ENCODE data around the gene CYTH3.

DNA sequence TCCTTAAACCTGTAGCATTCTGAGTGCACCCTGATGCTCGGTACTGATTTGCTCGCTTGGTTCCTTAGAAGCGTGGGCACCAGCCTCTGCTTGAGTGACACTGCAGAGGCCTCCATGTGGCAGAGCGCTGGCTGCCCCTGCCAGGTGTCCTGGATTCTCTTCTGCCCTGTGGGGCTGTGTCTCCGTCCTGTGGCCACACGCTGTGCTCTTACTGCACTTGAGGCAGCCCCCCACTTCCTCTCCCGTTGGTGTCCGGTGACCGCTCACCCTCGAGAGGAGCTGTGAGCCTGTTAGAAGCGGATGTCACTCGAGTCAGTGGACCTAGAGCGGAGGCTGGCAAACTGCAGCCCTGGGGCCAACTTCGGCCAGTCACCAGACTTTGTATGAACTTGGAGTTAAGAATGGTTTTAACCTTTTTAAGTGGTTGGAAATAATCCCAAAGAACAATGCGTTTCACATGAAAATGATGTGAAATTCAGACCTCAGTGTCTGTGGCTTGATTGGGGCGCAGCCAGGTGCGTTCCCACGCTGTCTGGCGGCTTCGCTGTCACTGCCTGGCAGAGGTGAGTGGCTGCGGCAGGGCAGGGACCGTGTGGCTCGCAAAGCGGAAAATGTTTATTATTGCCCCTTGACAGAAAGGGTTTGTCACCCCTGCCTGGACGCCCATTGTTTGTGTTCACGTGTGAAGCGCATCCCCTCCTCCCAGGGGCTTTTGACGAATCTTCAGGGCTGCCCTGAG, 114.6 kb downstream of the CYTH3 start:
- TF ChIP-seq, protein P1, sequence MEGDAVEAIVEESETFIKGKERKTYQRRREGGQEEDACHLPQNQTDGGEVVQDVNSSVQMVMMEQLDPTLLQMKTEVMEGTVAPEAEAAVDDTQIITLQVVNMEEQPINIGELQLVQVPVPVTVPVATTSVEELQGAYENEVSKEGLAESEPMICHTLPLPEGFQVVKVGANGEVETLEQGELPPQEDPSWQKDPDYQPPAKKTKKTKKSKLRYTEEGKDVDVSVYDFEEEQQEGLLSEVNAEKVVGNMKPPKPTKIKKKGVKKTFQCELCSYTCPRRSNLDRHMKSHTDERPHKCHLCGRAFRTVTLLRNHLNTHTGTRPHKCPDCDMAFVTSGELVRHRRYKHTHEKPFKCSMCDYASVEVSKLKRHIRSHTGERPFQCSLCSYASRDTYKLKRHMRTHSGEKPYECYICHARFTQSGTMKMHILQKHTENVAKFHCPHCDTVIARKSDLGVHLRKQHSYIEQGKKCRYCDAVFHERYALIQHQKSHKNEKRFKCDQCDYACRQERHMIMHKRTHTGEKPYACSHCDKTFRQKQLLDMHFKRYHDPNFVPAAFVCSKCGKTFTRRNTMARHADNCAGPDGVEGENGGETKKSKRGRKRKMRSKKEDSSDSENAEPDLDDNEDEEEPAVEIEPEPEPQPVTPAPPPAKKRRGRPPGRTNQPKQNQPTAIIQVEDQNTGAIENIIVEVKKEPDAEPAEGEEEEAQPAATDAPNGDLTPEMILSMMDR (IDR thresholded peaks at IDR 0.05; ENCODE audit: poor library complexity): no peak
- TF ChIP-seq EZH2phosphoT487 (IDR thresholded peaks at IDR 0.05; ENCODE audit: low read depth, severe bottlenecking, unreplicated experiment): no peak

All from hepatocyte (in vitro differentiated cells).